Effector CD8-positive, alpha-beta T cell (primary cell): ENCODE data around the gene MED8.

Experiments used
- DNase-seq: peaks from one replicate; lab custom pipeline; 2025; lab: John Stamatoyannopoulos, UW

MED8 gene

GRCh38 chr1:43358746-43359693, 30.6 kb downstream of the MED8 start, which contains the start of gene CDC20:
TSS of gene CDC20 (plus strand) at chr1:43358981. CDS start at chr1:43359216, 235 bp downstream.
- peak; percentile 98 for DNase-seq

- no peak for DNase-seq
Measured at GRCh38 chr1:43358121-43358745, 31.4 kb downstream of the MED8 start.

- no peak for DNase-seq
Measured at GRCh38 chr1:43357251-43357650, 32.3 kb downstream of the MED8 start.

GRCh38 chr1:43354936-43355335, 34.7 kb downstream of the MED8 start:
- DNase-seq = no peak

- DNase-seq = no peak
Measured at GRCh38 chr1:43354471-43354870, 35.1 kb downstream of the MED8 start.

GRCh38 chr1:43352881-43353280, 36.7 kb downstream of the MED8 start:
- no peak for DNase-seq

GRCh38 chr1:43352351-43352705, 37.3 kb downstream of the MED8 start:
- DNase-seq = no peak

GRCh38 chr1:43351421-43352350, 37.9 kb downstream of the MED8 start:
- DNase-seq = no peak

GRCh38 chr1:43350976-43351375, 38.6 kb downstream of the MED8 start:
- no peak for DNase-seq

GRCh38 chr1:43349594-43350306, 39.9 kb downstream of the MED8 start:
- no peak for DNase-seq

- peak; percentile 51 for DNase-seq
Measured at GRCh38 chr1:43348809-43349593, 40.6 kb downstream of the MED8 start.

- no peak for DNase-seq
Measured at GRCh38 chr1:43348343-43348808, 41.2 kb downstream of the MED8 start.

- no peak for DNase-seq
Measured at GRCh38 chr1:43346636-43347035, 43.0 kb downstream of the MED8 start.

- DNase-seq = no peak
Measured at GRCh38 chr1:43345120-43345519, 44.5 kb downstream of the MED8 start.

GRCh38 chr1:43344267-43344850, 45.2 kb downstream of the MED8 start:
- DNase-seq = no peak

- DNase-seq = no peak
Measured at GRCh38 chr1:43340559-43340958, 49.0 kb downstream of the MED8 start.

GRCh38 chr1:43339584-43340232, 49.9 kb downstream of the MED8 start:
- no peak for DNase-seq

GRCh38 chr1:43338001-43338400, 51.6 kb downstream of the MED8 start:
- DNase-seq = no peak

GRCh38 chr1:43337588-43337987, 52.0 kb downstream of the MED8 start, which contains the start of gene MPL:
TSS of gene MPL (plus strand) at chr1:43337818. CDS start at chr1:43337849, 31 bp downstream.
- DNase-seq = no peak
